ENCODE measurements around the gene POLN.

- TF ChIP-seq RAD21 (IDR thresholded peaks at IDR 0.05; ENCODE audit: low read length) (no peak), POLR2A (IDR thresholded peaks at IDR 0.05; ENCODE audit: low read depth, low read length) (no peak), CTCF (conservative IDR thresholded peaks at IDR 0.05; ENCODE audit: low read depth, low read length) (no peak), SMC3 (IDR thresholded peaks at IDR 0.05; ENCODE audit: low read depth, low read length) (no peak), BHLHE40 (IDR thresholded peaks at IDR 0.05; ENCODE audit: low read depth, low read length) (no peak), MAFK (IDR thresholded peaks at IDR 0.05; ENCODE audit: low read depth, low read length) (no peak)
Observed at GRCh38 chr4:2163311-2163821, 78.6 kb downstream of the POLN start.

Data from IMR-90 (cell line).